Upper lobe of left lung (tissue), 6 donors: Measurements from ENCODE around the gene GLI3. TPM values are rescaled to one million over a fixed set of nuclear protein-coding genes. Genes with fewer than 3 reads are reported as not detected.

Experiments used
- ATAC-seq, 2 donors: fragments of 200-7000 bp; cut with Tn5 transposase; one replicate each; pipeline ENCODE4 v1.9.1; 2022; ENCODE audit warnings: mild to moderate bottlenecking in 2 of 2, moderate library complexity in 2 of 2; ENCODE audit not compliant: low FRiP score in 2 of 2
- DNase-seq, 2 donors: peaks; one replicate each; pipeline ENCODE4 v3.0.0-alpha.2; 2019 to 2020
- H3K27ac ChIP-seq, 4 donors: fragments of 200-600 bp; sonication (generic); one replicate each; pipeline ENCODE4 v1.5.1; 2016 to 2019
- H3K27me3 ChIP-seq, 4 donors: fragments of 200-600 bp; sonication (generic); one replicate each; pipeline ENCODE4 v1.5.1; 2017 to 2019
- H3K36me3 ChIP-seq, 4 donors: fragments of 200-600 bp; sonication (generic); one replicate each; pipeline ENCODE4 v1.5.1; 2016 to 2019
- H3K4me1 ChIP-seq, 4 donors: fragments of 200-600 bp; sonication (generic); one replicate each; pipeline ENCODE4 v1.5.1; 2018 to 2019
- H3K4me3 ChIP-seq, 4 donors: fragments of 200-600 bp; sonication (generic); one replicate each; pipeline ENCODE4 v1.5.1; 2017 to 2019; ENCODE audit warnings: mild to moderate bottlenecking in 2 of 4, moderate library complexity in 1 of 4
- H3K9me3 ChIP-seq, 4 donors: fragments of 200-600 bp; sonication (generic); one replicate each; pipeline ENCODE4 v1.5.1; 2018 to 2019
- CTCF ChIP-seq, 6 experiments: fragments of 450-650 bp in 4 of 6; fragments of 200-600 bp in 2 of 6; sonication (generic) in 2 of 6; IDR thresholded peaks; one replicate each; pipeline ENCODE4 v1.5.1; 2016 to 2019; ENCODE audit warnings: antibody characterized with exemption in 6 of 6
- EP300 ChIP-seq, 4 donors: sonication (generic); formaldehyde crosslinking; IDR thresholded peaks; one replicate each; pipeline ENCODE4 v1.5.1; 2017; ENCODE audit warnings: antibody characterized with exemption in 4 of 4, control low read depth in 2 of 4
- POLR2A ChIP-seq, 4 donors: fragments of 450-650 bp; IDR thresholded peaks; one replicate each; pipeline ENCODE4 v1.5.1; 2016 to 2017; ENCODE audit warnings: antibody characterized with exemption in 4 of 4, mild to moderate bottlenecking in 2 of 4
- POLR2AphosphoS5 ChIP-seq, 2 donors: sonication (generic); formaldehyde crosslinking; IDR thresholded peaks; one replicate each; pipeline ENCODE4 v1.5.1; 2017; ENCODE audit warnings: antibody characterized with exemption in 2 of 2
- WGBS, 2 donors: methylation state at CpG; one replicate each; pipeline ENCODE4 v1.1.5; 2017 to 2018; 5-methylcytosine and 5-hydroxymethylcytosine counted together
- total RNA-seq, 6 donors: library from RNA; depleted of rRNA in 4 of 6; stranded (reverse); fragments of >200 nt in 4 of 6; gene quantifications; one replicate each; pipeline versions ENCODE4 v1.1.0 to v1.2.1, GENCODE V29; 2016 to 2021
- donor health status: DM: no; HTN: no; CAD: no; lungs with moderate emphysema.
- donor health status: DM: no; HTN: yes; CAD: no; lungs with severe emphysema.

The GLI3 gene
- total RNA-seq, 6 donors from 2014 or later, result 5.2 to 19.4 (median 14.9) TPM

- no peaks in the 10 kb centered on the region for H3K27me3 ChIP-seq
- TF ChIP-seq POLR2AphosphoS5 (IDR thresholded peaks at IDR 0.05) (no peak), POLR2A (IDR thresholded peaks at IDR 0.05) (no peak), EP300 (IDR thresholded peaks at IDR 0.05) (no peak), CTCF (IDR thresholded peaks at IDR 0.05) (no peak)
- WGBS, 2 donors, result 91 to 97% methylated on average over 6 of the region's 6 CpGs
- H3K36me3 ChIP-seq, result no peaks in the 10 kb centered on the region
- no peak overlapping the region for H3K27ac ChIP-seq
- DNase-seq (no peak), ATAC-seq (no peak)
- no peak overlapping the region for H3K4me3 ChIP-seq
- H3K9me3 ChIP-seq, result no peaks in the 10 kb centered on the region
- H3K4me1 ChIP-seq, result peaks cover 0 to 8% (median 6%) of the 10 kb centered on the region in 4 donors
Measured at GRCh38 chr7:42198296-42198695, 38.7 kb downstream of the GLI3 start.

- Histone ChIP-seq H3K36me3 (no peaks in the 10 kb centered on the region), H3K27me3 (no peaks in the 10 kb centered on the region), H3K27ac (no peak overlapping the region), H3K4me1 (peaks cover 7 to 15% (median 12%) of the 10 kb centered on the region in 4 donors), H3K4me3 (no peak overlapping the region), H3K9me3 (no peaks in the 10 kb centered on the region)
- no peak for ATAC-seq
- no peak for DNase-seq
- 90 to 93% methylated on average over 10 to 12 of the region's 12 CpGs for WGBS, 2 donors
- TF ChIP-seq EP300 (IDR thresholded peaks at IDR 0.05) (no peak), POLR2AphosphoS5 (IDR thresholded peaks at IDR 0.05) (no peak), POLR2A (IDR thresholded peaks at IDR 0.05) (no peak), CTCF (IDR thresholded peaks at IDR 0.05) (no peak)
Measured at GRCh38 chr7:42197451-42197850, 39.6 kb downstream of the GLI3 start.

DNA sequence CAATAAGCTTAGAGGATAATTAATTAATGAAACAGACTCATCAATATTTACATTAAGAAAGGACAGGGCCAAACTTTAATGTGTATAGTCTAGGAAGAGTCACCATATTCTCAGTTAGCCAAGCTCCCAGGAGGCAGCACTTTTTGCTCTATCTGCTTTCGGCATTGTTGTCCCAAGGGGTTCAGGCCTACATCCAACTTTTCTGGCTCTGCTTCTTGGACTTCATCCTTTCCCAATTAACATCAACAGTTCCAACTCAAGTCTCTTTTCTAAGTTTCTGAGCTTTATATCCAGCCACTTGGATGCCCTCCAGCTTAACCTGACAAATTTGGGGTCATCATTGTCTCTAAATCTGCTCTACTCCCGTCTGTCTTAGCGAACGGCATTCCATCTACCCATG lies 42.8 kb downstream of the GLI3 start:
- WGBS, 2 donors, result 78 to 82% methylated on average over 4 of the region's 4 CpGs
- peaks cover 8 to 18% (median 13%) of the 10 kb centered on the region in 4 donors for H3K4me1 ChIP-seq
- no peak for ATAC-seq

DNA sequence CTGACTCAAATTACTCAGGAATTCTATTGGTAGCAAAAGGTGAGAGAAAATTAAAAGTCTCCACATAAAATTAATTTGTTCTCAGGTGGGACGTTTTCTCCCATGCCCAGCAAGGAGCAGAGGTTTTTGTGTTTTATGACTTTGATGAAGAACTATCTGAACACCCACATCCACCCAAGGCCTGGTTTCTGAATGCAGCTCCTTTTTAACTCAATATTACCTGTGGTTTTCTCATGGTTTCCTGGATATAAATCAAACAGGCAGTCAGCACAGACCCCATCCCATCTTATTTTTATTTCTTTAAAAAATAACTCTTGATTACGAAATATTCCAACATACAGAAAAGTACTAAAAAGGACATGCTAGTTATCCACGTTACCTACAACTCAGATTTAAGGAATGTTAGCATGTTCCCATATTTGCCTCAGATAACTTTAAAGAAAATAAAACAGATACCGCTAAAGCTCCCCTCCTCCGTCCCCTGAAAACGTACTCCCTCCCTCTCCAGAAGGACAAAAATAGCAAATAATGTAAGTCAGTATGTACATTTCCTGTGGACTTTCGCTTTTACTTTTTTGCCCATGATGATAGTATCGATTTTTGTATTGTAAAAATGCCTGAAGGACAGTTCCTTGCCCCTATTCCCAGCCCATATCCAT lies 43.4 kb downstream of the GLI3 start:
- no peak overlapping the region for H3K4me3 ChIP-seq
- H3K27ac ChIP-seq, result peak overlapping the region in 1 of 4 donors; percentile 27
- peaks cover 8 to 19% (median 13%) of the 10 kb centered on the region in 4 donors for H3K4me1 ChIP-seq
- 38 to 45% methylated on average over 8 of the region's 8 CpGs for WGBS, 2 donors
- no peak for TF ChIP-seq POLR2A (IDR thresholded peaks at IDR 0.05)
- no peak for TF ChIP-seq POLR2AphosphoS5 (IDR thresholded peaks at IDR 0.05)
- no peak for TF ChIP-seq EP300 (IDR thresholded peaks at IDR 0.05)
- TF ChIP-seq CTCF (IDR thresholded peaks at IDR 0.05), result no peak
- ATAC-seq (no peak), DNase-seq (no peak)
- H3K36me3 ChIP-seq, result no peaks in the 10 kb centered on the region
- H3K27me3 ChIP-seq, result no peaks in the 10 kb centered on the region
- no peaks in the 10 kb centered on the region for H3K9me3 ChIP-seq

More for the DNA sequence above, 42.8 kb downstream of the GLI3 start:
- H3K4me3 ChIP-seq, result no peak overlapping the region
- H3K36me3 ChIP-seq, result no peaks in the 10 kb centered on the region
- TF ChIP-seq POLR2A (IDR thresholded peaks at IDR 0.05) (no peak), CTCF (IDR thresholded peaks at IDR 0.05) (no peak), EP300 (IDR thresholded peaks at IDR 0.05) (no peak), POLR2AphosphoS5 (IDR thresholded peaks at IDR 0.05) (no peak)
- no peaks in the 10 kb centered on the region for H3K9me3 ChIP-seq
- peak overlapping the region in 1 of 4 donors; percentile 27 for H3K27ac ChIP-seq
- no peak for DNase-seq
- H3K27me3 ChIP-seq, result no peaks in the 10 kb centered on the region
